Suprapubic skin (tissue), 4 donors: ENCODE measurements around the gene CDC45. TPM values are rescaled to one million over a fixed set of nuclear protein-coding genes. Genes with fewer than 3 reads are reported as not detected.
"Not testable (repeated sequence)": the region's sequence is repeated elsewhere in the genome, so short reads cannot be mapped to it uniquely, and the experiment has no call there.

ENCODE experiments used
- DNase-seq, 2 donors: peaks; one replicate each; pipeline ENCODE4 v3.0.0-alpha.2; 2019; ENCODE audit warnings: low spot score in 2 of 2
- H3K27ac ChIP-seq: fragments of 200-600 bp; sonication (generic); one replicate; pipeline ENCODE4 v1.5.1; 2019
- H3K27me3 ChIP-seq: fragments of 200-600 bp; sonication (generic); one replicate; pipeline ENCODE4 v1.5.1; 2019
- H3K36me3 ChIP-seq: fragments of 200-600 bp; sonication (generic); one replicate; pipeline ENCODE4 v1.5.1; 2019
- H3K4me1 ChIP-seq: fragments of 200-600 bp; sonication (generic); one replicate; pipeline ENCODE4 v1.5.1; 2019
- H3K4me3 ChIP-seq: fragments of 200-600 bp; sonication (generic); one replicate; pipeline ENCODE4 v1.5.1; 2019; ENCODE audit warnings: mild to moderate bottlenecking
- H3K9me3 ChIP-seq: fragments of 200-600 bp; sonication (generic); one replicate; pipeline ENCODE4 v1.5.1; 2019
- CTCF ChIP-seq, 2 donors: fragments of 200-600 bp in 1 of 2; fragments of 450-650 bp in 1 of 2; sonication (generic) in 1 of 2; IDR thresholded peaks; one replicate each; pipeline ENCODE4 v1.5.1; 2016 to 2019; ENCODE audit warnings: antibody characterized with exemption in 2 of 2, mild to moderate bottlenecking in 1 of 2, moderate library complexity in 1 of 2
- EP300 ChIP-seq: sonication (generic); formaldehyde crosslinking; IDR thresholded peaks from one replicate; pipeline ENCODE4 v1.6.1; 2017; ENCODE audit warnings: antibody characterized with exemption
- POLR2A ChIP-seq, 2 donors: fragments of 450-650 bp; IDR thresholded peaks; one replicate each; pipeline ENCODE4 v1.6.1; 2017; ENCODE audit warnings: antibody characterized with exemption in 2 of 2, mild to moderate bottlenecking in 2 of 2, moderate library complexity in 2 of 2
- POLR2AphosphoS5 ChIP-seq, 3 donors: sonication (generic); formaldehyde crosslinking; IDR thresholded peaks; one replicate each; pipeline ENCODE4 v1.6.1; 2017; ENCODE audit warnings: antibody characterized with exemption in 3 of 3
- WGBS: methylation state at CpG from one replicate; pipeline ENCODE4 v1.1.5; 2018; 5-methylcytosine and 5-hydroxymethylcytosine counted together
- total RNA-seq, 4 donors: library from RNA; depleted of rRNA; stranded (reverse); fragments of >200 nt; gene quantifications; one replicate each; pipeline ENCODE4 v1.1.0, GENCODE V29; 2016

Gene CDC45
- total RNA-seq, 4 donors from 2014 or later, result 0.72 to 3.3 (median 1.4) TPM

- no peaks in the 10 kb centered on the region for H3K9me3 ChIP-seq
- no peak for TF ChIP-seq CTCF (IDR thresholded peaks at IDR 0.05)
- no peak for TF ChIP-seq POLR2AphosphoS5 (IDR thresholded peaks at IDR 0.05)
- TF ChIP-seq EP300, result no peak
- no peak for TF ChIP-seq POLR2A (IDR thresholded peaks at IDR 0.05)
- peaks cover 40% of the 10 kb centered on the region for H3K27me3 ChIP-seq
- 89% methylated on average over 17 of the region's 17 CpGs for WGBS
- no peaks in the 10 kb centered on the region for H3K36me3 ChIP-seq
- peaks cover 18% of the 10 kb centered on the region for H3K4me1 ChIP-seq
- H3K27ac ChIP-seq, result no peak overlapping the region
- DNase-seq, result peak in 1 of 2 donors; percentile 55
- H3K4me3 ChIP-seq, result no peak overlapping the region
Measured at GRCh38 chr22:19527861-19528417, 48.2 kb downstream of the CDC45 start.

- H3K36me3 ChIP-seq, result no peaks in the 10 kb centered on the region
Measured at GRCh38 chr22:19529811-19530210, 50.1 kb downstream of the CDC45 start.

GRCh38 chr22:19530751-19531150, 51.0 kb downstream of the CDC45 start:
- Histone ChIP-seq H3K27me3 (peaks cover 16% of the 10 kb centered on the region), H3K4me1 (no peaks in the 10 kb centered on the region), H3K9me3 (no peaks in the 10 kb centered on the region), H3K4me3 (no peak overlapping the region), H3K36me3 (no peaks in the 10 kb centered on the region), H3K27ac (no peak overlapping the region)
- WGBS, result 61% methylated on average over 2 of the region's 3 CpGs
- DNase-seq, result peak in 1 of 2 donors; percentile 32
- TF ChIP-seq POLR2A (IDR thresholded peaks at IDR 0.05), result no peak
- no peak for TF ChIP-seq CTCF (IDR thresholded peaks at IDR 0.05)
- TF ChIP-seq POLR2AphosphoS5 (IDR thresholded peaks at IDR 0.05), result no peak
- TF ChIP-seq EP300, result no peak

More at GRCh38 chr22:19529811-19530210, 50.1 kb downstream of the CDC45 start:
- Histone ChIP-seq H3K4me1 (no peaks in the 10 kb centered on the region), H3K27me3 (peaks cover 21% of the 10 kb centered on the region), H3K27ac (no peak overlapping the region), H3K4me3 (no peak overlapping the region), H3K9me3 (no peaks in the 10 kb centered on the region)
- TF ChIP-seq POLR2A (IDR thresholded peaks at IDR 0.05) (no peak), CTCF (IDR thresholded peaks at IDR 0.05) (no peak), POLR2AphosphoS5 (IDR thresholded peaks at IDR 0.05) (no peak)
- WGBS, result 80% methylated on average over 4 of the region's 4 CpGs
- no peak for DNase-seq

GRCh38 chr22:19531327-19531726, 51.6 kb downstream of the CDC45 start:
- H3K27ac ChIP-seq, H3K36me3 ChIP-seq, DNase-seq, H3K4me3 ChIP-seq, H3K4me1 ChIP-seq, H3K9me3 ChIP-seq: not testable (repeated sequence)
- WGBS, result 88% methylated on average over 6 of the region's 6 CpGs
- peaks cover 10% of the 10 kb centered on the region for H3K27me3 ChIP-seq

- DNase-seq, result peak in 1 of 2 donors; percentile 48
- Histone ChIP-seq H3K4me3 (no peak overlapping the region), H3K27ac (no peak overlapping the region), H3K36me3 (no peaks in the 10 kb centered on the region), H3K27me3 (peaks cover 6% of the 10 kb centered on the region), H3K9me3 (no peaks in the 10 kb centered on the region), H3K4me1 (no peaks in the 10 kb centered on the region)
- no peak for TF ChIP-seq POLR2AphosphoS5 (IDR thresholded peaks at IDR 0.05)
- WGBS, result 89% methylated on average over 8 of the region's 8 CpGs
Measured at GRCh38 chr22:19533049-19533626, 53.4 kb downstream of the CDC45 start.

- no peaks in the 10 kb centered on the region for H3K4me1 ChIP-seq
- no peak overlapping the region for H3K27ac ChIP-seq
- H3K9me3 ChIP-seq, result no peaks in the 10 kb centered on the region
- TF ChIP-seq POLR2AphosphoS5 (IDR thresholded peaks at IDR 0.05) (no peak), EP300 (no peak), CTCF (IDR thresholded peaks at IDR 0.05) (no peak), POLR2A (IDR thresholded peaks at IDR 0.05) (no peak)
- no peaks in the 10 kb centered on the region for H3K36me3 ChIP-seq
- no peak overlapping the region for H3K4me3 ChIP-seq
- peaks cover 4% of the 10 kb centered on the region for H3K27me3 ChIP-seq
- no peak for DNase-seq
Measured at GRCh38 chr22:19533857-19534256, 54.1 kb downstream of the CDC45 start.
